Measurements from ENCODE around the gene RREB1. TPM values are rescaled to one million over a fixed set of nuclear protein-coding genes. Genes with fewer than 3 reads are reported as not detected.

Gene RREB1
- polyA plus RNA-seq, 2 of the 4 experiments (the other 2 are of a cell fraction), result 2.2 to 5.0 TPM

- ChIA-PET CTCF (interaction anchor here (1.3 kb wide), 1 partner anchor 43 kb away, joined by 3 read pairs; no protein-coding TSS in a partner anchor), POLR2A (no interaction called here)
- TF ChIP-seq REST (IDR thresholded peaks at IDR 0.05), result no peak
- TF ChIP-seq JUN (IDR thresholded peaks at IDR 0.05), result no peak
- no peak for TF ChIP-seq FOXS1 (CRISPR knock-in tag; IDR thresholded peaks at IDR 0.05)
- no peak for TF ChIP-seq CEBPB (IDR thresholded peaks at IDR 0.05)
- no peak for TF ChIP-seq BHLHE40 (IDR thresholded peaks at IDR 0.05; ENCODE audit: low read depth, low read length)
- no peak for TF ChIP-seq HOXB5 (CRISPR knock-in tag; IDR thresholded peaks at IDR 0.05)
- no peak for TF ChIP-seq MAX (IDR thresholded peaks at IDR 0.05)
- WGBS (ENCODE audit: missing lambda C conversion rate), result 66% methylated on average over 6 of the region's 6 CpGs
- no peak for DNase-seq (ENCODE audit: low read depth in 1 of 2, low spot score in 1 of 2)
- no peak for FAIRE-seq
- Histone ChIP-seq H3K4me1 (peaks cover 58% of the 10 kb centered on the region), H3K4me3 (peak overlapping the region; percentile 84), H3K27ac (peak overlapping the region; percentile 96 to 99; a peak in 5 of 6 replicates), H3K4me2 (peak overlapping the region; percentile 81), H3K9me3 (no peaks in the 10 kb centered on the region)
- no peak for ATAC-seq
Observed at GRCh38 chr6:7110092-7110792, 2.5 kb downstream of the RREB1 start.

GRCh38 chr6:7111095-7111690 is 3.4 kb downstream of the RREB1 start:
- Histone ChIP-seq H3K4me3 (no peak overlapping the region), H3K27ac (no peak overlapping the region), H3K4me2 (peak overlapping the region; percentile 81), H3K9me3 (no peaks in the 10 kb centered on the region), H3K4me1 (peaks cover 65% of the 10 kb centered on the region)
- TF ChIP-seq POLR2AphosphoS2 (conservative IDR thresholded peaks at IDR 0.05; ENCODE audit: low read length) (no peak), NFE2L2 (conservative IDR thresholded peaks at IDR 0.05; ENCODE audit: low read length) (no peak), FOSL2 (IDR thresholded peaks at IDR 0.05) (no peak), FOSL2 (CRISPR knock-in tag; IDR thresholded peaks at IDR 0.05) (no peak), FOXS1 (CRISPR knock-in tag; IDR thresholded peaks at IDR 0.05) (no peak), HES2 (IDR thresholded peaks at IDR 0.05) (no peak), ZNF302 (CRISPR knock-in tag; IDR thresholded peaks at IDR 0.05) (no peak), MYC (IDR thresholded peaks at IDR 0.05; ENCODE audit: borderline replicate concordance, low read length) (no peak), HOXB5 (CRISPR knock-in tag; IDR thresholded peaks at IDR 0.05) (no peak)
- ATAC-seq (no peak), DNase-seq (ENCODE audit: low read depth in 1 of 2, low spot score in 1 of 2) (no peak), FAIRE-seq (no peak)
- 82% methylated on average over 4 of the region's 4 CpGs for WGBS (ENCODE audit: missing lambda C conversion rate)
- CTCF ChIA-PET, result no interaction called here
- POLR2A ChIA-PET, result no interaction called here

GRCh38 chr6:7112171-7112570 is 4.4 kb downstream of the RREB1 start:
- peak overlapping the region; percentile 95 for H3K4me2 ChIP-seq
- ChIA-PET CTCF (no interaction called here), POLR2A (no interaction called here)
- peak overlapping the region; percentile 29; the same call in 1 of the 3 replicates for H3K4me3 ChIP-seq
- H3K27ac ChIP-seq, result peak overlapping the region in 1 of 2 experiments; percentile 62; a peak in 4 of 6 replicates
- ATAC-seq (no peak), FAIRE-seq (no peak), DNase-seq (ENCODE audit: low read depth in 1 of 2, low spot score in 1 of 2) (no peak)
- H3K9me3 ChIP-seq, result no peaks in the 10 kb centered on the region
- H3K4me1 ChIP-seq, result peaks cover 58% of the 10 kb centered on the region
- TF ChIP-seq FOSL2 (IDR thresholded peaks at IDR 0.05), result no peak
- TF ChIP-seq FOSL2 (CRISPR knock-in tag; IDR thresholded peaks at IDR 0.05), result no peak
- TF ChIP-seq USF2 (IDR thresholded peaks at IDR 0.05), result no peak
- no peak for TF ChIP-seq HOXA7 (CRISPR knock-in tag; IDR thresholded peaks at IDR 0.05)
- no peak for TF ChIP-seq NR3C1 (IDR thresholded peaks at IDR 0.05)
- no peak for TF ChIP-seq EP300 (IDR thresholded peaks at IDR 0.05)
- no peak for TF ChIP-seq CBX8 (IDR thresholded peaks at IDR 0.05)
- TF ChIP-seq PBX3 (IDR thresholded peaks at IDR 0.05), result no peak
- no peak for TF ChIP-seq ZC3H11A (IDR thresholded peaks at IDR 0.05)
